ENCODE measurements around the gene HNRNPA1L2. TPM values are rescaled to one million over a fixed set of nuclear protein-coding genes. Genes with fewer than 3 reads are reported as not detected.
A peak's percentile ranks its signal among the peaks of the same experiment; 100 is the strongest.
"Not testable (repeated sequence)": the region's sequence is repeated elsewhere in the genome, so short reads cannot be mapped to it uniquely, and the experiment has no call there.

HNRNPA1L2 gene
- polyA plus RNA-seq, 1 experiment: 5.0 TPM

DNA sequence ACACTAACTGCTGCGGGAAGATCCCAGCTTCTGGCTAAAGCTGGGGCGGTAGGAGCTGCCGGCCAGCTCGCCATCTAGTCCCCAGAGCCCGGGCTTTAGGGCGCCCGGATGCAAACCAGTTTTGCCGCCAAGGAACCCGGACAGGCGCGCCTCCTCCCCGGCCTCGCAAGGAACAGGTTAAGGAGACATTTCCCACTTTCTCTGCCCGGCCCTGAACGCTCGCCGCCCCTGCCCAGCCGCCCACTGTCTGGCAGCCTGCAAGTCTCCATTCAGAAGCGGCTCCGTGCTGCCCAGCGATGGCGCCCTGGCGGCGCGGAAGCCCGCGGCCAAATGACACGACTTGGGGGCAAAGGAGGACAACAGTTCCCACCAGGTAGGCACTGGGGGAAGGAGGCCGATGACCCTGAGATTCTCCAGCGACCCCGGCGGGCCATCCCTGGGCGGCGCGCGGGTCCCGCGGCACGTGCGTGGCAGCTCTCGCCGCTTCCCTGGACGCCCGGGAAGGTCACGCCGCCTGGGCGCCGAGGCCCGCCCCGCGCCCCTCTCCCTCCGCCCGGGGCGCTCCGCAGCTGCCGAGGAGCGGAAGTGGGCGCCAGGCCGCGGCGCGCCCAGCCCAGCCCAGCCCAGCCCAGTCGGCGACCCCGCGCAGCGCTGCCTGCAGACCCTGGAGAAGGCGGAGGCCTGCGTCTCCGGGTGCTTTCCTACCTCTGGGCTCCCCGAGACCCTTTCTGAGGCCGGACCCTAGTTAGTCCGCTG is 42.2 kb upstream of the HNRNPA1L2 start:
- CTCF ChIA-PET: interaction anchor here (1.9 to 2.1 kb wide), 2 partner anchors 10 to 53 kb away, joined by 6 to 7 read pairs; partner anchors contain the start of gene SUGT1
- H3K27me3 ChIP-seq (ENCODE audit: control insufficient read depth, insufficient read depth, low read length): no peaks in the 10 kb centered on the region
- POLR2A ChIA-PET: interaction anchor here (0.7 kb wide), 1 partner anchor 52 kb away, joined by 4 read pairs; the partner anchor contains the start of gene SUGT1
- no peaks in the 10 kb centered on the region for H3K36me3 ChIP-seq (ENCODE audit: control insufficient read depth, insufficient read depth, low read length)
- DNase-seq (ENCODE audit: low read depth): no peak
- TF ChIP-seq, protein P1, sequence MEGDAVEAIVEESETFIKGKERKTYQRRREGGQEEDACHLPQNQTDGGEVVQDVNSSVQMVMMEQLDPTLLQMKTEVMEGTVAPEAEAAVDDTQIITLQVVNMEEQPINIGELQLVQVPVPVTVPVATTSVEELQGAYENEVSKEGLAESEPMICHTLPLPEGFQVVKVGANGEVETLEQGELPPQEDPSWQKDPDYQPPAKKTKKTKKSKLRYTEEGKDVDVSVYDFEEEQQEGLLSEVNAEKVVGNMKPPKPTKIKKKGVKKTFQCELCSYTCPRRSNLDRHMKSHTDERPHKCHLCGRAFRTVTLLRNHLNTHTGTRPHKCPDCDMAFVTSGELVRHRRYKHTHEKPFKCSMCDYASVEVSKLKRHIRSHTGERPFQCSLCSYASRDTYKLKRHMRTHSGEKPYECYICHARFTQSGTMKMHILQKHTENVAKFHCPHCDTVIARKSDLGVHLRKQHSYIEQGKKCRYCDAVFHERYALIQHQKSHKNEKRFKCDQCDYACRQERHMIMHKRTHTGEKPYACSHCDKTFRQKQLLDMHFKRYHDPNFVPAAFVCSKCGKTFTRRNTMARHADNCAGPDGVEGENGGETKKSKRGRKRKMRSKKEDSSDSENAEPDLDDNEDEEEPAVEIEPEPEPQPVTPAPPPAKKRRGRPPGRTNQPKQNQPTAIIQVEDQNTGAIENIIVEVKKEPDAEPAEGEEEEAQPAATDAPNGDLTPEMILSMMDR (IDR thresholded peaks at IDR 0.05; ENCODE audit: insufficient read depth, low read depth, low read length): no peak
- peak overlapping the region; percentile 60 for H3K4me3 ChIP-seq (ENCODE audit: low read depth, low read length)

DNA sequence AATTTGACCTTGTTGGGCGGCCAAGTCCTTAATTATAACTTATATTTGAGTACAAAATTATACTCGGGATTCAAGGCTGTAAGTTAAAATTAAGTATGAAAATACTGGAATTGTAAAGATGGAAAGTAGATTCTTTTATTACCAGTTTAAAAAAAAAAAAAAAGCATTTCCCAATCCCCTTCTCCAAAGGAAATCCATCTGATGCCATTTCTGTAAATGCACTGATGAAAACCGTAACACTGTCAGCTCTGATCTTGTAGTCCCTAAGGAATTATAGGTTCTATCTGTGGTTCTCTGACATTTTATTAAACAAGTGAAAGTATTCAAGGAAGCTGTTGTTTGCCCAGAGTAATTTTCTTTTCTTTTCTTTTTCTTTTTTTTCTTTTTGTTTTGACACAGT is 41.6 kb upstream of the HNRNPA1L2 start:
- ChIA-PET POLR2A (interaction anchor here (0.7 kb wide), 1 partner anchor 572 kb away, joined by 13 read pairs; no protein-coding TSS in a partner anchor), CTCF (interaction anchor here (0.7 to 2.1 kb wide), 2 partner anchors 9 to 466 kb away, joined by 3 to 7 read pairs; no protein-coding TSS in a partner anchor)
- peak overlapping the region; percentile 60 for H3K4me3 ChIP-seq (ENCODE audit: low read depth, low read length)
- TF ChIP-seq, protein P1 (IDR thresholded peaks at IDR 0.05; ENCODE audit: insufficient read depth, low read depth, low read length): no peak
- no peaks in the 10 kb centered on the region for H3K27me3 ChIP-seq (ENCODE audit: control insufficient read depth, insufficient read depth, low read length)
- DNase-seq (ENCODE audit: low read depth): no peak
- no peaks in the 10 kb centered on the region for H3K36me3 ChIP-seq (ENCODE audit: control insufficient read depth, insufficient read depth, low read length)

DNA sequence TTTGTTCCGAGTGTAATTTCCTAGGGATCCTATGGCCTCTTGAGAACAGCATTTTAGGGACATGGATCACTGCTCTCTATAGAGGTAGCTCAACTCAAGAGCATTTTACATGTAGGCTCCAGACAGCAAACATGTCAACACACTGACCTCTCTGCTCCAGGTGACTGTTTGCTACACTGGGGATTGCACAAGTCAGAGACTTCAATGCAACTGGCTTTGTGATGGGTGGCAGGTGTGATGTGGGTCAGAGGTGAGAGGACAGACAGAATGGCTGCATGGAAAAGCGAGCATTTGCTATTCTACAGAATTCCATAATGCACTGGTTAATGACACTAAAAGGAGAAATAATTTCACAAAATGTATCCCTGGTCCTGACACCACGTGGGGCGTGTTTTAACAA is 38.9 kb upstream of the HNRNPA1L2 start:
- POLR2A ChIA-PET; H3K4me3 ChIP-seq (ENCODE audit: low read depth, low read length); H3K27me3 ChIP-seq (ENCODE audit: control insufficient read depth, insufficient read depth, low read length); H3K36me3 ChIP-seq (ENCODE audit: control insufficient read depth, insufficient read depth, low read length); DNase-seq (ENCODE audit: low read depth); CTCF ChIA-PET: not testable (repeated sequence)

DNA sequence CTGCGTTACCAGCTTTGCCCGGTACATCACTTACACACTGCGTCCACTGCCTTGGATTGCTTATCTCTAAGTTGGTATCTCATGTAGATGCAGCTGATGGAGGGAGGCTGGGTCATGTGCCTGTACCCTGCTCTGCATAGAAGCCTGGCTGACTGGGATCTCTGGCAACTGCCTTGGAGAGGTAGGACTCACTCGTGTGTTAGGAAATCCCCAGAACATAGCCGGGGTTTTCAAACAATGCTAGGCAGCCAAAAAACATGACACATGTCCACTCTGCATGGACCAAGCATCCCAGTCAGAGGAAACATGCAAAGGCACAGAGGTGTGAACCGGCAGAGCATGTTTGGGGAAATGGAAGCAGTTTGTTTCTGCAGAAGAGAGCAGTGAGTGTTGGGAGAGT is 36.1 kb upstream of the HNRNPA1L2 start:
- H3K27me3 ChIP-seq (ENCODE audit: control insufficient read depth, insufficient read depth, low read length); H3K4me3 ChIP-seq (ENCODE audit: low read depth, low read length); H3K36me3 ChIP-seq (ENCODE audit: control insufficient read depth, insufficient read depth, low read length); CTCF ChIA-PET; DNase-seq (ENCODE audit: low read depth); POLR2A ChIA-PET: not testable (repeated sequence)

DNA sequence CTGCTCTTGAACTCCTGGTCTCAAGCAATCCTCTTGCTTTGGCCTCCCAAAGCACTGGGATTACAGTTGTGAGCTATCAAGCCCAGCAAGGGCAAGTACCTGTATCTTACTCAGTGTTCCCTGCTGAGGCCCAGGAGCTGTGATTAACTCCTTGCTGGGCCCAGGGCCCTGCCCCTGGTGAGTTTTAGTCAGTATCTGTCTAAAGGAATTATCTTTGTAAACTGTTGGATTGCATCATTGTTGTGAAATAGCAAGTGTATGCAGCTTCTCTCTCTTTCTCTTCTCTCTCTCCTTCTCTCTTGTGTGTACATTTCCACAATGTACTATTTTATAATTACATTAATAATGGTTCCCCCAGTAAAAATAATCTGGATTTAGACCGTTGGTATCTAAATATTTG is 35.4 kb upstream of the HNRNPA1L2 start:
- DNase-seq (ENCODE audit: low read depth); H3K4me3 ChIP-seq (ENCODE audit: low read depth, low read length); POLR2A ChIA-PET; H3K27me3 ChIP-seq (ENCODE audit: control insufficient read depth, insufficient read depth, low read length); H3K36me3 ChIP-seq (ENCODE audit: control insufficient read depth, insufficient read depth, low read length): not testable (repeated sequence)
- CTCF ChIA-PET: interaction anchor here (2.3 kb wide), 1 partner anchor 361 kb away, joined by 10 read pairs; no protein-coding TSS in a partner anchor

DNA sequence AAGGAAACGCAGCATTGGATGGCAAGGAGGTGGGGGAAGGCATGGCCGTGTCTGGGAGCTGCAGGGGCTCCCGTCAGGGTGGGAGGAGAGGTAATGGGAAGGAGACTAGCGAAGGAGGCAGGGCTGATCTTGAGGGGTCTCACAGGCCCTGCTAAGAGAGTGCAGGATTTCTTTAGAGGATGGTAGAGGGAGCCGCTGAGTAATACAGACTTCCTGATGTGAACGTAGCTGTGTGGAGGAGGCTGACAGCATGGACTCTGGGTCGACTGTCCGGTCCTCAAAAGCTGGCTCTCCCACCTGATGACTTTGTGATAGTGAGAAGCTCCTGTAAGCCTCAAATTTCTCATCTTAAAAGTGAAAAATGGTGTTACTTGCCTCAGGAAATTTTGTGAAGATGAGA is 34.0 kb upstream of the HNRNPA1L2 start:
- POLR2A ChIA-PET; DNase-seq (ENCODE audit: low read depth); H3K27me3 ChIP-seq (ENCODE audit: control insufficient read depth, insufficient read depth, low read length); H3K36me3 ChIP-seq (ENCODE audit: control insufficient read depth, insufficient read depth, low read length); H3K4me3 ChIP-seq (ENCODE audit: low read depth, low read length): not testable (repeated sequence)
- CTCF ChIA-PET: interaction anchor here (0.8 to 2.9 kb wide), 6 partner anchors 10 to 437 kb away, joined by 3 to 13 read pairs (median 4); no protein-coding TSS in a partner anchor

DNA sequence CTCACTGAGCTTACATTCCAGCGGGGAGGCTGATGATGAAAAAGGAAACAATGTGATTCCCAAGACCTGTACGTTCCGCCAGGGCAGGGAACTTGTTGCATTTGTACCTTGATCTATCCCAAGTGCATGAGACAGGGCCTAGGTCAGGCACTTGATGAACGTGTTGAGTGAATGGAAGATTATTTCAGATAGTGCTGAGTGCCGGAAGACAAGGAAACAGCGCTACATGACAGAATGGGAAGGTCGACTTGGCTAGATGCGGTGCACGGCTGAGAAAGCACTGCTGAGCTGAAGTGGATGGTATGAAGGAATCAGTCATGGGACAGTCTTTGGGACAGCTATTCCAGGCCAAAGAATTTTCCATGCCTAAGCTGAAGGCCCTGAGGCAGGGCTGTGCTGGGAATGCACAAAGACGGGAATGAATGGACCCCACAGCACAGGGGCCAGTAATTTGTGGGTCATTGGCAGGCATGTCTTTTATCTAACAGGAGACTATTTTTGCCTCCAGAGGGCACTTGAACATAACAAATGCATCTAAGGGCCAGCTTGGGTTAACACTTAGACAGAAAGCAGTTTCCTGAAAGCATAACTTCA is 33.1 kb upstream of the HNRNPA1L2 start:
- CTCF ChIA-PET: interaction anchor here (0.6 to 2.9 kb wide), 8 partner anchors 9 to 359 kb away, joined by 3 to 16 read pairs (median 4); partner anchors contain the start of gene SUGT1
- TF ChIP-seq, protein P1 (IDR thresholded peaks at IDR 0.05; ENCODE audit: insufficient read depth, low read depth, low read length): peak; percentile 38
- H3K36me3 ChIP-seq (ENCODE audit: control insufficient read depth, insufficient read depth, low read length); H3K27me3 ChIP-seq (ENCODE audit: control insufficient read depth, insufficient read depth, low read length); H3K4me3 ChIP-seq (ENCODE audit: low read depth, low read length); DNase-seq (ENCODE audit: low read depth); POLR2A ChIA-PET: not testable (repeated sequence)

DNA sequence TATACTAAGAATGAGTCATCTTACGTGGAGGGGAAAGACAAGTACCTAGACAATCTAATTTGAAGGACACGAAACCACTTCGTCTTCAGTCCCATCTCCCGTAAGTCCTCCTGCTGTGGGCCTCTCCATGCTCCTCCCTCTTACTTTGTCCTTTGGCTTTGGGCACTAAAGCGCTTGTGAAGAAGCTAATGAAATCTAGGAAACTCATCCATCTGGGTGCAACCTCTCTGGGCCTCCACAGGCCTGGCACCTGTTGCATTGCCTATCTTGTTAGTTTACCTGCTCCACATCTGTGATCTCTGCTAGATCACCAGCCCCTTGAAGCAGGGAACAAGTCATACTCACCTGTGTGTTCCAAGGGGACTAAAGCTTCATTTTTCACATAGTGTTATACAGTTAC is 32.1 kb upstream of the HNRNPA1L2 start:
- POLR2A ChIA-PET; H3K36me3 ChIP-seq (ENCODE audit: control insufficient read depth, insufficient read depth, low read length); H3K4me3 ChIP-seq (ENCODE audit: low read depth, low read length); DNase-seq (ENCODE audit: low read depth); H3K27me3 ChIP-seq (ENCODE audit: control insufficient read depth, insufficient read depth, low read length): not testable (repeated sequence)
- CTCF ChIA-PET: interaction anchor here (1.2 to 2.7 kb wide), 3 partner anchors 10 to 591 kb away, joined by 3 to 16 read pairs (median 7); no protein-coding TSS in a partner anchor
